ENCODE measurements around the gene DRD4. TPM values are rescaled to one million over a fixed set of nuclear protein-coding genes. Genes with fewer than 3 reads are reported as not detected.

DRD4 gene
- total and polyA plus RNA-seq, 2 donors (not counting 1 experiment from before 2014, with no cell fraction given): not detected

DNA sequence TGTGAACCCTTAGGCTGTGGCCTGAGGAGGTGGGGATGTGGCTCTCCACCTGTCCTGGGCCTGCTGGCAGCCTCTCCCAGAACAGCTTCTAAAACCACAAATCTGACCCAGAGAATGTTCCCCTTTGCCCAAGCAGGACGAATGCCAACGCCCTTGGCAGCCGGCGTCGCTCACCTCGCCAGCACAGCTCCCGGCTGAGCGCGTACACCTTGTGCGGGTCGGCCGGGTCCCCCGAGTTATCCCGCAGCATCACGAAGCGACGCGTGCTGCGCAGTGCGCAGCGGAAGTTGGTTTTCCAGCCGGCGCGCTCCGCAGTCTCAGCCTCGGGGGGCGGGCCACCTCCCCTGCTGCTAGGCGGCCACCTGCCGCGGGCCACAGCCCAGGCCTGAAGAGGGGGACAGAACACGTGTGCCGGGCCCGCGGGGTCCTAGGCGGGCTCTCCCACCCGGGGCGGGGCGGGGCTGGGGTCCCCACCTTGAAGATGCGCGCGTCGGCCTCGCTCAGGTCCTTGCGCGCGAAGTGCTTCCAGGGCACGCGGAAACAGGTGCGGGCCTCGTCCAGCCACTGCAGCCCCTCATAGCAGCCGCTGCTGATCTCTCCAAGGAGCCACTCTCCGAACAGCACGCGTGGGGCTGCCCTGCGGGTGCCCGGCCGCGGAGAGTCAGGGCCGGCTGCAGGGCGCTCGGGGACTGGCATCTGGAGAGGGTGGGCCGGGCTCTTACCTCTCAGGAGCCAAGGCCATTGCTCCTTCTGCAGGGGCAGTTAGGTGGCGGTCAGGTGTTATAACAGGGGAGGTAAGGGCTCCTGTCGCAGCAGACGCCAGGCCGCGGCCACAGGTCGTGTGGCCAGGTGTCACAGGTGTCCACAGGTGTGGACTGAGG lies 22.2 kb upstream of the DRD4 start:
- ATAC-seq (ENCODE audit: low read depth) (no peak), DNase-seq (peak; percentile 42)
- POLR2A ChIA-PET: interaction anchor here (0.6 to 2.0 kb wide), 7 partner anchors 9 to 79 kb away, joined by 3 to 13 read pairs (median 4); partner anchors contain the start of genes HRAS, LRRC56 and PHRF1
- Histone ChIP-seq H3K79me2 (ENCODE audit: control insufficient read depth, insufficient read depth, low read length) (peaks cover 6% of the 10 kb centered on the region), H3K9ac (ENCODE audit: low read length) (peak overlapping the region; percentile 80), H4K20me1 (ENCODE audit: control insufficient read depth, insufficient read depth, low read length, poor library complexity, severe bottlenecking) (peaks cover 53% of the 10 kb centered on the region), H3K4me3 (ENCODE audit: control extremely low read depth in 1 of 5, extremely low read depth in 1 of 5, insufficient read depth in 1 of 5, low read depth in 2 of 5, low read length in 4 of 5) (peak overlapping the region; percentile 45 to 83 (median 79)), H3K36me3 (replicated peaks in 1 of 2; ENCODE audit: control extremely low read depth in 1 of 2, control insufficient read depth in 1 of 2, extremely low read depth in 1 of 2, insufficient read depth in 2 of 2, low read length in 1 of 2) (peaks cover 0 to 42% of the 10 kb centered on the region in 2 experiments), H3K27me3 (replicated peaks in 1 of 4; ENCODE audit: control extremely low read depth in 1 of 4, control insufficient read depth in 3 of 4, insufficient read depth in 4 of 4, low read length in 3 of 4) (no peaks in the 10 kb centered on the region), H3K27ac (ENCODE audit: low read length in 2 of 2) (peak overlapping the region; percentile 81 to 85), H3K9me3 (ENCODE audit: control extremely low read depth in 1 of 3, control insufficient read depth in 2 of 3, insufficient read depth in 1 of 3, low read length in 2 of 3) (no peaks in the 10 kb centered on the region), H3K4me1 (ENCODE audit: control insufficient read depth in 2 of 2, insufficient read depth in 2 of 2, low read length in 2 of 2) (peaks cover 18 to 35% of the 10 kb centered on the region in 2 donors), H3K4me2 (replicated peaks; ENCODE audit: low read depth, low read length, poor library complexity, severe bottlenecking) (peak overlapping the region; percentile 90), H2AFZ (ENCODE audit: insufficient read depth, low read depth, low read length, poor library complexity, severe bottlenecking) (peak overlapping the region; percentile 80)
- Mint-ChIP-seq H3K4me1 (peaks cover 17% of the 10 kb centered on the region), H3K9me3 (ENCODE audit: insufficient read depth) (no peaks in the 10 kb centered on the region), H3K27me3 (no peaks in the 10 kb centered on the region), H3K27ac (peak overlapping the region; percentile 94), H3K4me3 (peak overlapping the region; percentile 92)
- 74% methylated on average over 68 of the region's 68 CpGs for WGBS (ENCODE audit: insufficient coverage)
- CTCF ChIA-PET: interaction anchor here (1.0 to 1.7 kb wide), 4 partner anchors 10 to 60 kb away, joined by 3 to 8 read pairs (median 4); no protein-coding TSS in a partner anchor
- TF ChIP-seq EZH2 (IDR thresholded peaks at IDR 0.05; ENCODE audit: borderline replicate concordance, insufficient read depth, low read depth, low read length, poor library complexity, severe bottlenecking): no peak
- TF ChIP-seq, protein P1, sequence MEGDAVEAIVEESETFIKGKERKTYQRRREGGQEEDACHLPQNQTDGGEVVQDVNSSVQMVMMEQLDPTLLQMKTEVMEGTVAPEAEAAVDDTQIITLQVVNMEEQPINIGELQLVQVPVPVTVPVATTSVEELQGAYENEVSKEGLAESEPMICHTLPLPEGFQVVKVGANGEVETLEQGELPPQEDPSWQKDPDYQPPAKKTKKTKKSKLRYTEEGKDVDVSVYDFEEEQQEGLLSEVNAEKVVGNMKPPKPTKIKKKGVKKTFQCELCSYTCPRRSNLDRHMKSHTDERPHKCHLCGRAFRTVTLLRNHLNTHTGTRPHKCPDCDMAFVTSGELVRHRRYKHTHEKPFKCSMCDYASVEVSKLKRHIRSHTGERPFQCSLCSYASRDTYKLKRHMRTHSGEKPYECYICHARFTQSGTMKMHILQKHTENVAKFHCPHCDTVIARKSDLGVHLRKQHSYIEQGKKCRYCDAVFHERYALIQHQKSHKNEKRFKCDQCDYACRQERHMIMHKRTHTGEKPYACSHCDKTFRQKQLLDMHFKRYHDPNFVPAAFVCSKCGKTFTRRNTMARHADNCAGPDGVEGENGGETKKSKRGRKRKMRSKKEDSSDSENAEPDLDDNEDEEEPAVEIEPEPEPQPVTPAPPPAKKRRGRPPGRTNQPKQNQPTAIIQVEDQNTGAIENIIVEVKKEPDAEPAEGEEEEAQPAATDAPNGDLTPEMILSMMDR (IDR thresholded peaks at IDR 0.05): no peak
- intact Hi-C loops (cut with micrococcal nuclease): loop anchor here (10.0 kb wide), 1 partner anchor 110 kb away; no protein-coding TSS in a partner anchor

Measured in B cell (primary cell).